HG03108 (cell line): Measurements from ENCODE around the gene PAGR1.
"Not testable (repeated sequence)": the region's sequence is repeated elsewhere in the genome, so short reads cannot be mapped to it uniquely, and the experiment has no call there.

ENCODE experiments used
- ATAC-seq: cut with Tn5 transposase; IDR thresholded peaks from one replicate; pipeline ENCODE4 v1.9.1; 2021; ENCODE audit warnings: moderate library complexity; ENCODE audit not compliant: unreplicated experiment

Gene PAGR1

DNA sequence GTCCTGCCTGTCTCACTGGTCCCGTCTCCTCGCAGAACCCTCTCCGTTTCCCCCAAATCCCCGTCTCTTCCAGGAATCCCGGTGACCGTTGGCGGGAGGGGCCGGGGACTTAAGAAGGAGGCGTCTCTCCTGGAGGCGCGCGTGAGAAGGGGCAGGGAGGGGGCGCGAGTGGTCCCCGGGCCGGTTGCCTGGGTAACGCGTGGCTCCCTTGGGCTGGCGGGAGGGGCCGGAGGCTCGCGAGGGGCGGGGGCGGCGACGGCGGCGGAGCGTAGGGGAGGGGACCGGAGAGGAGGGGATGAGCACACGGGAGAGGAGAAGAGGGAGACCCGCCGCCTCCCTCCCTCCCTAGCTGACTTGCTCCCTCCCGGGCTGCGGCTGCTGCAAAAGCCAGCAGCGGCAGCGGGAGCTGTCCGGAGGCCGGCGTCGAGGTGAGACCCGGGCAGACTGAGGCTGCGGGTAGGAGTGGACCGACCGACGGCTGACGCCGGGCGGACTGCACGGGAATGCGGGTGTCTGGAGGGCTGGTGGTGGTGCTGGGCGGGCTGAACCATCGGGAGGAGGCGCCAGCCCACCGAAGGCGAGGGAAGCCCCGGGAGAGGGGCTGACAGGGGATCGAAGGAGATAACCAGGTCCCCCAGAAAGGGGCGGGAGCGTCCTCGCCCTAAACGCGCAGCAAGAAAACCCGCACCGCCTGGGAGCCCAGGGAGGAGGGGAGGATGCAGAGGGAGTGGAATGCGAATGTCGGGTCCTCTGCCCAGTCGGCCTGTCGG lies 3.9 kb upstream of the PAGR1 start, which contains the start of gene PRRT2:
PRRT2 (plus strand) TSS at position 298 of the 770 bp plus-strand sequence. CDS start 862 bp downstream, outside the sequence.
- no peak for ATAC-seq

GRCh38 chr16:29812754-29813643 lies 3.0 kb upstream of the PAGR1 start:
- no peak for ATAC-seq

GRCh38 chr16:29813644-29814562 lies 2.0 kb upstream of the PAGR1 start:
- no peak for ATAC-seq

- no peak for ATAC-seq
Measured at GRCh38 chr16:29814592-29814991, 1.4 kb upstream of the PAGR1 start.

- no peak for ATAC-seq
Measured at GRCh38 chr16:29815032-29815721, 775 bp upstream of the PAGR1 start.

- peak; percentile 5 for ATAC-seq
Measured at GRCh38 chr16:29816694-29817441, 916 bp downstream of the PAGR1 start.

GRCh38 chr16:29818082-29818481 lies 2.1 kb downstream of the PAGR1 start:
- ATAC-seq: no peak

DNA sequence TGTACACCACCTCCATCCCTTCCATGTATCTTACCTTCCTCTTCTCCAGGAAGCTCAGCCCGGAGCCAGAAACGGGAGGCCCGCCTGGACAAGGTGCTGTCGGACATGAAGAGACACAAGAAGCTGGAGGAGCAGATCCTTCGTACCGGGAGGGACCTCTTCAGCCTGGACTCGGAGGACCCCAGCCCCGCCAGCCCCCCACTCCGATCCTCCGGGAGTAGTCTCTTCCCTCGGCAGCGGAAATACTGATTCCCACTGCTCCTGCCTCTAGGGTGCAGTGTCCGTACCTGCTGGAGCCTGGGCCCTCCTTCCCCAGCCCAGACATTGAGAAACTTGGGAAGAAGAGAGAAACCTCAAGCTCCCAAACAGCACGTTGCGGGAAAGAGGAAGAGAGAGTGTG lies 3.6 kb downstream of the PAGR1 start:
- ATAC-seq: no peak

- peak; percentile 25 for ATAC-seq
Measured at GRCh38 chr16:29820271-29820701, 4.3 kb downstream of the PAGR1 start, which contains the start of gene MVP. TSS of gene MVP (plus strand) at chr16:29820462. CDS start at chr16:29830550, 10,088 bp downstream.

DNA sequence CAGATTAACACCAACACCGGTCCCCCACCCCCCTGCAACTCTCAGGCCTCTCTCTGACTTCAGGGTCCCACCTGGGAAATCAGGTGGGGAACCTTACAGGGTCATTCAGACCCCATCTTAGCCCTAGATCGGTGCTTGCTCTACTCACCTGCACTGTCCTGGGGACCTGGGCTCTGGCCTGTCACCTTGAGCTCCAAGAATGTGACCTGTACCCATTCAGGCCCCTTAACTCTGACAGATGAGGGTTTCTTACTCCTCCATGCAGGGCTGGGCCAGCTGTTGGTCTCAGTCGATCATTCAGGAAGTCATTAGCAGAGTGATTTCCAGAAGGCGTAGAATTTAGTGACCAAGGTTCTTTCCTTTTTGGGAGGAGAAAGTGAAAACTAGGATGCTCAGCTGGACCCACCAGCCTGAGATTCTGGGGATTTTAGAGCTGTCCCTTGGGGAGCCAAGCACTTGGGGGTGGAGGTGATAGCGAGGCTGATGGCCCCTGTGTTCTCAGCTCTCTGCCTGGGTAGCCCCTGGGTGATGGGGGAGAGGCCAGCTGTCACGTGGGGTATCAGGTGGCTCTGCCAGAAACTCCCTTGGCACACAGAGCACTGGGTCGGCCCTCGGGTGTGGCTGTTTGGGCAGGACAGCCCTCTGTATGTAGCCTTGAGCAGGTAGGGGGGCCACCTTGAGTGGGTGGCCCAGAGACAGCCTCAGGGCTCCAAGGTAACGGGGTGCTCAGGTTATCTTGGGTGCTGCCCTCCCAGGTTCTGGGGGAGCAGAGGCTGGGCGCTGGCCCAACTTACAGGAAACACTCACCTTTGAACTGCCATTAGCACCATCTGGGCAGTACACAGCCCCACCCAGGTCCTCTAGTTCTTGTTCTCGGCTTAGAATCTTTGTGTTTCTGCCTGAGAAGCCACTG lies 5.0 kb downstream of the PAGR1 start:
- ATAC-seq: peak; percentile 39

DNA sequence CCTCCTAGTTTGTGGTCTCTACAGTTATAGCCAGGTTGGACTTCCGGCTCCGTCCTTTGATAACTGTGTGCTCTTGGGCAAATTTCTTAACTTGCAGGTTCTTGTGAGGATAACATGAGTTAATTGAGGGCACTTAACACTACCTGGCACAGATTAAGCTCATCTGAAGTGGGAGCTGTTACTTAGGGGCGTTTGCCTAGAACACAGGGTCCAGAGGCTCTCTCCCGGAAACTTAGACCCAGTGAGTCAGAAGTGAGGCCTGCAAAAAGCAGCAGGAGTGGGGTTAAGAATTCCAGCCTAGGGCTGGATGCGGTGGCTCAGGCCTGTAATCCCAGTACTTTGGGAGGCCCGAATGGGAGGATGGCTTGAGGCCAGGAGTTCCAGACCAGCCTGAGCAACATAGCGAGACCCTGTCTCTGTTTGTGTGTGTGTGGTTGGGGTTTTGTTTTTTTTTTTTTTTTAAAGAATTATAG lies 5.7 kb downstream of the PAGR1 start:
- ATAC-seq: no peak

DNA sequence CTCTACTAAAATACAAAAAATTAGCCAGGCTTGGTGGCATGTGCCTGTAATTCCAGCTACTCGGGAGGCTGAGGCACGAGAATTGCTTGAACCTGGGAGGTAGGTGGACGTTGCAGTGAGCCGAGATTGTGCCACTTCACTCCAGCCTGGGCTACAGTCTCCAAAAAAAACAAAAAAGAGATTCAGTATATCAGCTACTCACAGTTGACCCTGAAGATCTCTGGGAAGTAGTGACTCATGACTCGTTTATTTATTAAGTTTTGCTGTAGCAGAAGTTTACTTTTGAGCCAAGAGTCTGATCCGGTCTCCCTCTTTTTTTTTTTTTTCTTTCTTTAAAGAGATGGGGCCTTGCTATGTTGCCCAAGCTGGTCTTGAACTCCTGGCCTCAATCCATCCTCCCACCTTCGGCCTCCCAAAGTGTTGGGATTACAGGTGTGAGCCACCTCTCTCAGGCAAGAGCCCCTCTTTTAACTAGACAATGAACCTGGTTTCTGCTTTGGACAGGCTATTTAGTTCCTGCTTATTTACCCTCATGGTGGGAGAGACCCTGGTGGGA lies 8.7 kb downstream of the PAGR1 start:
- ATAC-seq: no peak

DNA sequence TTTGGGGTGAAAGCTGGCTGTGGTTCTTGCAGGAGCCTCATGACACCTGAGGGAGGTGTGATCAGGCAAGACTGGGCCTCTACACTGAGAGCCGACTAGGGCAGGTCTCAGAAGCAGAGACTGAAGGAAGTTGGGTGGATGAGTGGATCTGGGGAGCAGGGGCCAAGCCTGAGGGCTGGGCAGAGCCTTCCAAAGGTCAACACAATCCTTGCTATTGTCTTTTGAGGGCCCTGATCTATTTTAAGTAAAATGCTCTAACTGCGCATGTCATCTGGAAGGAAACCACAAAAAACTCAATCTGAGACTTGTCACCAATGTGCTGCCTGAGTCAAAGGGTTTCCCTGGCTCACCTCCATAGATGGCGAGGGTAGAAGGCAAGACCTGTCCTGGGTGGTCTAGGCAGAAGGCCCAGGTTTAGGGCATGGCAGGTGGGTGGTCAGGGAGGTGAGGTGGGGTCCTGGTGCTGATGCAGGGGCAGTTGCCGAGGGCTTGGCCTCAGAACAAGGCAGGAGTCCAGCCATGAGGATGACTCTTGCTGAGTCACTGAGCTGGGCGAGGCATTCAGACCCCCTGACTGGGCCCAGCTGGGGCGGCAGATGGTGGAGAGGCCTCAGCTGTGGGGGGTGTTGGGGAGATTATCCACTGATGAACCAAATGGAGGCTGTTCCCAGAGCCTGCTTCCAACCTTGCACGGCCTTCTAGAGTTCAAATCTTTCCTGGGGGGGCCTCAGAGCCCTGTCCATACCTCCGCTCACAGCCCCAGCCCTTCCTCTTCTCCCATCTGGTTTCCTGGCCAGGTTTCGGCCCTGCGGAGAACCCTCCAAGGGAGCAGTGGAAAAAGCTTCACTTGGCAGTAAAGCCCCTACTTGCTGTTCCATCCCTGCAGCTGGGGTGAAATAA lies 9.4 kb downstream of the PAGR1 start:
- no peak for ATAC-seq

DNA sequence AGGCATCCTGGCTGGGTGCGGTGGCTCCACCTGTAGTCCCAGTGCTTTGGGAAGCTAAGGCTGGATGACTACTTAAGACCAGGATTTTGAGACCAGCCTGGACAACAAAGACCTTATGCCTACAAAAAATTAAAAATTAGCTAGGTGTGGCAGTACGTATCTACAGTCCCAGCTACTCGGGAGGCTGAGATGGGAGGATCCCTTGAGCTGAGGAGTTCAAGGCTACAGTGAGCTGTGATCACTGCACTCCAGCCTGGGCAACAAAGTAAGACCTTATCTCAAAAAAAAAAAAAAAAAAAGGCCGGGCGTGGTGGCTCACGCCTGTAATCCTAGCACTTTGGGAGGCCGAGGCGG lies 10.4 kb downstream of the PAGR1 start:
- ATAC-seq: no peak

- ATAC-seq: no peak
Measured at GRCh38 chr16:29830774-29831173, 14.8 kb downstream of the PAGR1 start.

DNA sequence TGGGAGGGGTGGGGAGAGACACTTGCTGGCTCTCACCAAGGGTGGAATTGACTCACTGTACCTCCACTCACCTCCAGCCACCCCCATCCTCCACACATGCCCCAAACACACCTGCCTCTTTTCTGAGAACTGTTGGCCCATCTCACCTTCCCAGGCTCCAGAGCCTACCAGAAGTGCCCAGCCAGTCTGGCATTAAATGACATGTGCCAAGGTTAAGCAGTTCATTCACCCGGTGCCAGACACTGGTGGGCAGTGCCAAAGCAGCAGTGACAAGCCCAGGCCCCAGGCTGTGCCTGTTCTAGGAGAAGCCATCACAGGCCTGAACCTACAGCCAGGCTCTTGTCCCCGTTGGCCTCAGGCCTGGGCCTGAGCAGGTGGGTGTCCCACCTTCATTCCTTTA lies 15.5 kb downstream of the PAGR1 start:
- no peak for ATAC-seq

DNA sequence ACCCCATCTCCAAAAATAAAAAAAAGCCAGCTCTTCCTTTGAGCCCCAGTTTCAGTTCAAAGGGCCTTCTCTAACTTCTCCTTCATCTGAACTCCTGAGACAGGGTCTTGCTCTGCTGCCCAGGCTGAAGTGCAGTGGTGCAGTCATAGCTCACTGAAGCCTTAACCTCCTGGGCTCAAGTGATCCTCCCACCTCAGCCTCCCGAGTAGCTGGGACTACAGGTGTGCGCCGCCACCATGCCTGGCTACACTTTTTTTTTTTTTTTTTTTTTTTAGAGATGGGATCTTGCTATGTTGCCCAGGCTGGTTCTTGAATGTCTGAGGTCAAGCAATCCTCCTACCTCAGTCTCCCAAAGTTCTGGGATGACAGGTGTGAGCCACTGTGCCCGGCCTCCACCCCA lies 17.3 kb downstream of the PAGR1 start:
- ATAC-seq: not testable (repeated sequence)
